Lower leg skin (tissue), 3 donors: ENCODE results near the gene ZRANB3.

ENCODE experiments used
- CTCF ChIP-seq, 3 donors: fragments of 450-650 bp; IDR thresholded peaks; one replicate each; pipeline ENCODE4 v1.5.1; 2016; ENCODE audit warnings: antibody characterized with exemption in 3 of 3, mild to moderate bottlenecking in 3 of 3, moderate library complexity in 2 of 3
- POLR2A ChIP-seq, 2 donors: fragments of 450-650 bp; IDR thresholded peaks; one replicate each; pipeline ENCODE4 v1.6.1; 2016 to 2017; ENCODE audit warnings: antibody characterized with exemption in 2 of 2, mild to moderate bottlenecking in 1 of 2, moderate library complexity in 1 of 2

GRCh38 chr2:135473567-135473966 is 57.5 kb downstream of the ZRANB3 start:
- TF ChIP-seq CTCF (IDR thresholded peaks at IDR 0.05) (no peak), POLR2A (IDR thresholded peaks at IDR 0.05) (no peak)
